Activated CD8-positive, alpha-beta memory T cell treated with anti-CD3 and anti-CD28 coated beads, Interleukin-2, amount 50 U/mL, for 1 hour (primary cell): ENCODE data around the gene ATP9B.

Experiments used
- DNase-seq: peaks from one replicate; pipeline ENCODE4 v3.0.0-alpha.2; 2020; ENCODE audit errors: extremely low read depth

ATP9B gene

DNA sequence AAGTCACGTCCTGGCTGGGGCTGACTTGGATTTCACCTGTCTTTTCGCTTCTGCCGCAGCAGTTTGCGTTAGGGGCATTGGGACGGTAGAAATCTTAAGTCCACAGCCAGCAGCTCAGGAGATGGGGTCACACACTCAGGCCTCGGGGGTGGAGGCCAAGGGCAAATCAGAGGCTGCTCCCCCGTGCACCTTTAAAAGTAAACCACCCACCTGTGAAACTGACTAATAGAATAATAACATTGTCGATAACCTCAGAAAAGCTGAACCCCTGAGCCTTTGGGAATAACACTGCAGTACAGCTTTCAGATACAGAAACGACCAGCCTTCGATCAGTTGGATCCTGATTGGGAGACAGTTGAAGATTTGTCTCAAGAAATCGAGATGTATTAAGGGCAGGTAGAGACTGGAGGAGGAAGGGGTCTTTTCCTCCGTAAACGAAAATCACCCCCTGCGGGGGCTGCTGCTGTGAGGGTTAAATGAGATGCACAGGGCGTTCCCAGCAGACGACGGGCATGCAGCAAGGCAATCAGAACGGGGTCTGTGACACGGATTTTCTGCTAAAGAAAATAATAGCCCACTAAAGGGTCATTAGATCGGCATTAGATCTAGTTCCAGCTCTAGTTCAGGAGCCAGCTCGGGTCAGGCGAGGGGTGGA, 310.2 kb downstream of the ATP9B start:
- DNase-seq: no peak

DNA sequence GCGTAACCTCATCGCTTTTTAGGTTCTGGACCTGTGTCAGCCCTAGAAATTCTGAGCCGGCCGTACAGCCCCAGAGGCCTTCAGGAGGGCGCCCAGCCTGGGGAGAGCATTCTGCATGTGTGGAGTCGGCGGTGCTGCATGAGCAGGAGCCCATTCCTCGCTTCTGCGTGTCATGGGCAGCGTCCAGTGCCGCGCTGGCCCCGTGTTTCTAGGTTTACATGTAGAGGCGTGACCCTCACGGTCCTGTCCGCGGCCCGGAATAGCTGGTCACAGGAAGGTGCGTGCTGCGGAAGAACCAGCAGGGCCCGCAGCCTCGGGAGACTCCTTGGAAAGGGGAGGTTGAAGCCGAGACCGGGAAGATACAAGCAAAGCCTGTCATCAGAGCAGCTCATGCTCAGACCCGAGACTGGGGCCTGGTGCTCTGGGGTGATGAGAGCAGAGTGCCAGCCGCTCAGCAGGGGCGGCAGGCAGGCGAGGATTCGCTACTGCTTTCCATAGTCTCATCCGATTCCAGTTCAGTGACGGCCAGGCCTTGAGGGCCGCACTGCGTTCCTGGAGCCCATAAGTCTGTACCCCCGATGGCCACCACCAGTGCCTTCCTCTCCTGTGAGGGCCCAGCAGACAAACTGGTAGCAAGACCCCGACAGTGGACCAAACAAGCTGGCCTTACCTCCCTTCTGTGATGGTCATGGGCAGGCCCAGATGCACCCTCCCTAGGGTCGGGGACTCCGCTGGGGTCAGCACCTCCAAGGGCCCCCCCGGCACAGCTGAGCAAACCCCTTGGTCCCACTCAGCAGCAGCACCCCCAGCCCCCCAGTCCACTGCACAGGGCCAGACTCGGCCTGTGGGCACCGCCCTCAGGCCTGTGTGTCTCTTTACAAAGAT, 311.0 kb downstream of the ATP9B start:
- no peak for DNase-seq

DNA sequence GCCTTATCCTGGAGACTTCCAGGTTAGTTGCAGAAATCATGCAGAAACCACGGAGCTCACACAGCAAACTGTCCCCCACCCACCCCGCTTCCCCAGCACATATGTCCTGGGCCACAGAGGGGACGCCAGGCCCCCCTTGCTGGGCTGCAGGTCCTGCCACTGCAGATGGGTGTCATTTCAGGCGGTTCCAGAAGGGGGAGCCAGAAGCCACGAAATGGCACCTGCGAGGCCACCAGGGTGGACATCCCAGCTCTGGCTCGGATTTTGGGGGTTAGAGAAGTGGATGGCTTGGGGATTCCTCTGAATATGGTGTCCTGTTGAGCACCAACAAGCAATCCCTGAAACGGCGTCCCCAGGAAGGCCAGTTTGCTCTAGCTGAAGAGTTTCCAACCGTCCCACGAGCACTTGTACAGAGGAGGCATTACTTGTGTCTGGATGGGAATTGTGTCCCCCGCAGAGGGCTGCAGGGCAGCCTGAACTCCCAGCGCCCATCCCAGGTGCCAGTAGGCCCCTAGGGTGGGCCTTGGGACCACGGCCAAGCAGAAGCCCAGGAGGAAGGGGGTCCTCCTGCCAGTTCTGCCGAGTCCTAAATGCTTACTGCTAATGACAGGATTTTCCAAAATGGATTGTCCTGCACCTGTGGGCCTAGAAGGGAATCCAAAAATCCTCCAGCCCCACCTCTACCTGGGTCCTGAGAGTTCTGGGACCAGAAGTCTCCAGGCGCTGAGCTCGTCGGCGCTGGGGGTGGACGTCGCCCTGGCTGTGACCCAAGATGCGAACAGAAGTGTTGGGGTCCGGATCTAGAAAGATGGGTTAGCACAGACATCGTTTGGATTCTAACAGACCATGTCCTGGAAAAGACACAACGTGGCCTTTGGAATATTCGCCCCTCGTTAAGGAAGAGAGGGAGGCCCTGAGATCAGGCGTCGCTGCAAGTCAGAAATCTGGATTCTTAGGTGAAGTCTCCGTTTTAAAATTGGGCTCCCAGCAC, 311.9 kb downstream of the ATP9B start:
- DNase-seq: no peak

DNA sequence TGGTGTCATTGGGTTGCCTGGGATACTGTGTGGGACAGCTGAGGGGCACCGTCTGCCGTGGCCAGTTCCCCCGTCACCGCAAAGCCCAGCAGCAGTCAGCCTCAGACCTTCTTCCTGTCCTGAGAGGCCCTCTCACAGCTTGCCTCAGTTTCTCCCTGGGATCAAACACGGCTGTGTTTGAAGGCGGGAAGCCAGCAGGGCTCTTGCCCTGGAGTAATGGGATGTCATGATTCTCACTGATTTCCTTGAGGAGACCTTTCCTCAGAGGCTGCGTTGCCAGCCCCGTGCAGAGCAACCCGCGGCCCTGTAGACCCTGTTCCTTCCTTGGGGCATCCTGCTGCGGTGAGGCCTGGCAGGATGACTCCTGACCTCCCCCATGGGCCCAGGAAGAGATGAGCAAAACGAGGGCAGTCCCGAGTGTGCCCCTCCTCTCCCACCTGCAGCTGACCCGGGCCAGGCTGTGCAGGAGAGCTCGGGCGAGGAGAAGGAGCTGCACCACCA, 312.7 kb downstream of the ATP9B start:
- DNase-seq: no peak

DNA sequence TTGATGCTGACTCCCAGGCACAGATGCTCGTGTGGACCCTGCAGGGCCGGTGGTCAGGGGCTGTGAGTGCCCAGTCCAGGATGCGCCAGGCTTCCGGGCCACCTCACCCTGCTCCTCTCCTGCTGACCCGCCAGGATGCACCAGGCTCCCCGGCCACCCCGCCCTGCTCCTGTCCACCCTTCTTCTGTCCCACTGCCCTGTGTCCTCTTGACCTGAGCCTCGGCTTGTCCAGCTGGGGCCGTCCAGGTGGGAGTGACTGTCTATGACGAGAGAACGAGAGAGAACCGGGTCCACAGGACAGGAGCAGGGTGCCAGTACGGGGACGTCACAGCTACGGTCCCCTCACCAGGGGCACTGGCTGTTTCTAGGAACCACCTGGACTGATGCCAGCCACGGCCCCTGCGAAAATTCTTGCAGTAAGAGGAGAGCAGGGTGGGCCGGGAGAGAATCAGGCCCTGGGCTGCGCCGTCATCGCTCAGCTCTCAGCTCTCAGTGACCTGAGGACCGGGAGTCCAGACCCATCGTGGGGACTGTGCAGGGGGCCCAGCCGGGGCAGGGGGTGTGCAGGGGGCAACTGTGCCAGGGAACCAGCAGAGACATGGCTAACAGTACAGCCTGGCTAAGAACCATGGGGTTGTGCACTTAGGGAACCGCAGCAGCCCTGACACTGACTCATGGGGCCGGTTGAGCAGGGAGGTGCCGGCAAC, 313.6 kb downstream of the ATP9B start:
- no peak for DNase-seq

DNA sequence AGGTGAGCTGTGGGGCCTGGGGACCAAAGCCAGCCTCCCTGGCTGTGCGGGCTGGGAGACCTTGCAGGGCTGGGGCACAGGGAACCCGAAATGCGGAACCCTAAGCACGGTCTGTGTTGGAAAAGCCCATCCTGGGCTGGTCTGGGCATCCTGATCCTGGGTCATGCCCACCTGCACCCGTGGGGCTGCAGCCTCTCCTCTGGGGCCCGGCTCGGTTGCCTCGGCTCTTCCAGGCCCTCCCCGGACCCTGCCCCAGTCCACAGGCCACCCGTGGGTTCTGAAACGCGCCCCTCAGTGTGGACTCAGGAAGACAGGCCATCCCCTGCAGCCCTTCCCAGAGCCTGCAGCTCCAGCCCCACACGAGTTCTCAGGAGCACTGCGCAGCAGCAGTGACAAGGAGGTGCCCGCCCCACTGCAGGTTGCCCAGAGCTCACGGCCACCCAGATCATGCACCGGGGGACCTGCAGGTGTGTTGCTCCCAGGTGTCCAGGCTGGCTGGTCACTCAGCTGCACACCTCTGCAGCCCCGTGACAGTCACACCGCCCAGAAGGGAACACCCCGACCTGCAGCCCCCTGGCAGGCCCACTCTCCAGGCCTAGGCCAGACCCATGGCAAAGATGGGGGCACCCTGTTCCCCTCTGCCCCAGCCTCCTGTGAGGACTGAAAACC, 314.3 kb downstream of the ATP9B start:
- no peak for DNase-seq

DNA sequence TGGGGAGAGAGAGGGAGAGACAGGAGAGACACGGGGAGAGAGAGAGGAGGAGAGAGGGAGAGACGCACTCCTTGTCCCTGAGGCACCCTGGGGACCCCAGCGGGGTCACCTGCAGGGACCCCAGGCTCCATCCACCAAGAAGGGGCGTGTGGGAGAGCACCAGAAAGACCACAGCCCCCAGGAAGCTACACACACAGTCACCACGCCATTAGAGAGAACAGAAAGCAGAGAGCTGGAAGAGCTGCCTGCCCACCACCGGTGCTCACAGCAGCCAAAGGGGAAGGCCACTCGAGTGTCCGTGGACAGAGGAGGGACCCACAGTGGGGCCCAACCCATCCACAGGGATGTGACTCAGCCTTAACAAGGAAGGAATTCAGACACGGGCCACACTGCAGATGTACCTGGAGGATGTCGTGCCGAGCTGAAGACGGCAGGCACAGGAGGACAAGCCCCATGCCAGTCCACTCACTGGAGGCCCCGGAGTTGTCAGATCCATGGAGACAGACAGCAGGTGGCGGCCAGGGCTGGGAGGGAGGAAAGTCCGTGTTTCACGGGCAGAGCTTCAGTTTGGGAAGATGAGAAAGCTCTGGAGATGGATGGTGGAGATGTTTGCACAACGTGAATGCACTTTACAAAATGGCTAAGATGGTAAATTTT, 315.1 kb downstream of the ATP9B start:
- no peak for DNase-seq

DNA sequence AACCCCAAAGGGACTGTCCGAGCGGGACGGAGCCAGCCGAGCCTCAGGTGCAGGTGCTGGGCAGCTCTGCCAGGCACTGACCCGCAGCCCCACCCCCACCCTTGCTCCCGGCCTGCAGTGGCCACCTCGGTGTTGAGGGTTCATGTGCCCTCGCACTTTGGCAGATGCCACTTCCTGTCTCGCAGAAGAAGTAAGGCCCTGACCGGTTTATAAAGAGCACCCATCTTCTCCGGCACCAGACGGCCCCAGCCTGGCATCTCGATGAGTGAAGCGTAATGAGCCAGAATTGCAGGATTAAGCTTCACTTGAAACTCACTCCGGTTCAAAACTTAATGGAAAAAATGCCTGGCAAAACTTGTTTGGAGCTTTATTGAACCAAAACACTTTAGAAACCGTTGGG, 315.6 kb downstream of the ATP9B start:
- DNase-seq: no peak

DNA sequence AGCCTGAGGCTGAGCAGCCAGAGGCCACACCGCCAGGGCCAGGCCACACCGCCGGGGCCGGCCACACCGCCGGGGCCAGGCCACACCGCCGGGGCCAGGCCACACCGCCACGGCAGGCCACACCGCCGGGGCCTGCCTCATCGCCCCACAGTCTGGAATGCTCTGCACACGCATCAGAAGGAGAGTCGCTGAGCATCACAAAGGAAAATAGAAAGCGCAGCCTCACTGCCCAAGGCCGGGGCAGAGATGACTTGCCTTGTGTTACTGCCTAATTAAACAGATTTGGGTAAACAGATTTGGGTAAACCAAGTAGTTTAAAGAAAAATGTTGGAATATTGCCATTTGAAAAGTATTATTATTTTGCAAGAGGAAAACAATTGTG, 316.1 kb downstream of the ATP9B start:
- no peak for DNase-seq

DNA sequence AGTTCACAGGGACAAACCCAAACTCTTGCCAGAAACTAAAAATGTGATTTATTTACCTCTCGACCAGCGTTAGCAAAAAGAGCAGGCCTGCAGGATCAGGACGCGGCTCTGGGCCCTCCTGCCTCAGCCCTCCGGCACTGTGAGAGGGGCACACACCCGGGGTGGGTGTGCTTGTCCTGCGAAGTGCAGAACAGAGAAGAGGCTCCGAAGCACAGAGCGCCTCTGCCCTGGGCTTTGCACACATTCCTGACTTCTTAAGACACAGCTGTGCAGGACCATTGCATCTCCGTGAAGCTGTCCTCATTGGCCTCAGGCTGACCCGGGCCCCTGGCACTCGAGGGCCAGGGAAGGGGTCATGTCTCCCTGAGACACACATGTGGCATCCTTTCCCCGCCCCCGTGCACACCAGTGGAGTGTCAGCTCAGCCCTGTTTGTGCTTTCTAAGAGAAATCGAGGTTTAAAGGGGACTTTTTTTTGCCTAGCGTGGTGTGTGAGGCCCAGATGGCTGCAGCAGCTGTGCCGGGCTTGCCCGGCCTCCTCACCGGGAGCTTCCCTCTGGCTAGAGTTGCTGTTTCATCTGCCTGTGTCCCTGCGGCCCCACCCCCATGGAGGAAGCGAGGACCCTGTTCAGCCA, 316.6 kb downstream of the ATP9B start:
- no peak for DNase-seq

DNA sequence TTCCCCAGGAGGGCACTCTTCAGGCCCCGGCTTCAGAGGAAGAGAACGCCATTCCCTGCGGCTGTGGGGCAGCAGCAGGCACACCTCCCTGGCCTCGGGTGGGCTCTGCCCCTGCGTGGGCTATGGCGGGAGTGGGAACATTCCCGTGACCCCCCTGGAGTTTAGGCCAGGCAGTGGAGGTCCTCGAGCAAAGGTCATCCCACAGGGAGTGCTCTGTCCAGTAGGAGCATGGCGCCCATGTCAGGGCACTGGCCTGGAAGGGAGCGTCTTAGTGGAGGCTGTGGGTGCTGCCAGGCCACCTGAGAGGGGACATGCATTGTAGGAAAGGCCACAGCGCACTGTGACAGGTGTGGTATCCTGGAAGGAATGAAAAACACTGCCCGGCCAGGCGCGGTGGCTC, 317.4 kb downstream of the ATP9B start:
- no peak for DNase-seq

DNA sequence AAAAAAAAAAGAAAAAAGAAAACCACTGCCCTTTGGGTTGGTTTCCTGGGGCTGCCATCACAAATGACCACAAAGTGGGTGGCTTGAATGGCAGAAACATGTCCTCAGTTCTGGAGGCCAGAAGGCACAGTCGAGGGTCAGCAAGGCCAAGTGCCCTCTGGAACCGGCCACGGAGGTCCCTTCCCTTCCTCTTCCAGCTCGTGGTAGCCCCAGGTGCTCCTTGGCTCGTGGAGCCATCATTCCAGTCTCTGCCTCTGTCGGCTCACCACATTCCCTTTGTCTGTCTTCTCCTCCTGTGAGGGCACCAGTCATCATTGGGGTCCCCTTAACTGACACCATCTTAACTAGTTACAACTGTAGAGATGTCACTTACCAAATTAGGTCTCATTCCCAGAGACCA, 318.0 kb downstream of the ATP9B start:
- no peak for DNase-seq

DNA sequence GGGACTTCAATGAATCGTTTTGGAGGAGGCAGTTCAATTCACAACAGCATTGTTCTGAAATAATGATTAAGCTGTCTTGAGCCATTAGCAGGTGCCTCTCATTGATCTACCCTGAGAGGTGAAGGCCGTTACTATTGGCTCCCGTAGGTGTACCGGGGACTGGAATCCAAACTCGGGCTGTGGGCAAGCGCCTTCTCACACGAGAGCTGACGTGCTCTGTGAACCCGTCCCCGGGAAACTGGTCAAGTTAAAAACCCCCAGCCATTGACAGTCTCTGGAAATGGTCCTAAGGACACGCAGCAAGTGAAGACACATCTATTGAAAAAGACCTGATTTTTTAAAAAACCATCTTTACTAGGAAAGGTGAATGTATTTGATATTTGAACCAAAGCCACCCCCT, 318.4 kb downstream of the ATP9B start:
- DNase-seq: no peak

DNA sequence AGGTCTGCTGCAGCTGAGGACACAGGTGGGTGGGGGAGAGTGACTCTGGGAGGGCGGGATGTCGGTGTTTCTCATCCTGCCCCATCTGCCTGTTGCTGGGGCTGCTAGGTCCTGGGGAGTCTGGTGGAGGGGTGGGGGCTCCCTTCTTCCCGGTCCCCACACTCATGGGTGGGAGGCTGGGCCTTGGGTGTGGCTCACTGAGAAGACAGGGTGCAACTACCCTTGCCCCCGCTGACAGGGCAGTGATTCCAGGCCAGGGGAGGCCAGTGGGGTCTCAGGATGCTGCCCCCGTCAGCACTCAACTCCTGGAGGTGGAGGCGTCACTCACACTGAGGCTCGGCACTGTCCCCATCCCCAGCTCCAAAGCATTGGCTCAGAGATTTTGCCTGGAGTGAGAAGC, 318.8 kb downstream of the ATP9B start:
- DNase-seq: no peak

DNA sequence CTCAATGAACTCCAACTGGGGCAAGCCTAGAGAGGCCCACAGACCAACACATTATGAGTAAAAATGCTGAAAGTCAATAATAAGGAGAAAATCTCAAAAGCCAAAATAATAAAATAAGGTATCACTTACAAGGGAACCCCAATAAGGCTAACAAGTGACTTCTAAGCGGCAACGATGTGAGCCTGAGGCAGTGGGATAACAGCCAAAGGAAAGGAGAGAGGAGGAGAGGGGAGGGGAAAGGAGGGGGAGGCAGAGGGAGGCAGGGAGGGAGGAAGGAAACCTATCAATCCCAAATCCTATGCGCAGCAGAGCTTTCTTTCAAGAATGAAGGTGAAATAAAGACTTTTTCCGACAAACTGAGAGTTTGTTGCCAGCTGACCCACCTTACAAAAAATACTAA, 320.5 kb downstream of the ATP9B start:
- no peak for DNase-seq

DNA sequence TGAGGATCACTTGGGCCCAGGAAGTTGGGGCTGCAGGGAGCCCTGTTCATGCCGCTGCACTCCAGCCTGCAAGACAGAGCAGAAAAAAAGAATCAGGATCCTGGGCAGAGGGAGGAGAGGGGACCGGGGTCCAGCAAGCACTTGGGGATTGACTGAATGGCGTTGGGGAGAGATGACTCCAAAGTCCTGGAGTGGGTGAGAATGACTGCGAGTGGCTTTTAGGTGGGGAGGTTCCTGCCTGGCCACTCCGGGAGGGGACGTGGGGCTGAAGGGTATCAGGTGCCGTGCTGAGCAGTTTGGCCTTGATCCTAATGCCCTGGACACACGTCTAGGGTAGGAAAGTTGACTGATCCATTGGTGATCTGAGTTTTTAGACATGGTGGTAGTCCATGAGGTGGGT, 323.0 kb downstream of the ATP9B start:
- DNase-seq: no peak

DNA sequence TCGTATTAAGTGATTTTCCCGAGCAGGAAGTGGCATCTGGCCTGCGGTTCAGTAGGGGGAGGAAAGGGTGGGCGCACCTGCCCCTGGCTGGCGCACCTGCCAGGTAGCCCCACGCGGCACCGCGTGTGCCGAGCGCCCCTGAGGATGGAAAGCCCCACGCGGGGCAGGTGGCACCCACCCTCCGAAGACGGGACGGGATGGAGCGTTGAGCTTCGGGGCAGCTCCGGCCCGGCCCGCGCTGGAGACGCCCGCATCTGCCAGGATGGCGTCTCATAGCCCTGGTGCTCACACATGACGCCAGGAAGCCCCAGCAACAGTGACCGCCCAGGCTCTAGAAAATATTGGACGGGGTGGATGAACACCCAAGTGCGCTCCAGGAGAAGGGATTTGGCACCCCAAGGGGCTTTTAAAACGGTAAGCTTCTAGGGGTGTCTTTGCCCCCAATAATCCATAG, 324.0 kb downstream of the ATP9B start:
- DNase-seq: no peak

DNA sequence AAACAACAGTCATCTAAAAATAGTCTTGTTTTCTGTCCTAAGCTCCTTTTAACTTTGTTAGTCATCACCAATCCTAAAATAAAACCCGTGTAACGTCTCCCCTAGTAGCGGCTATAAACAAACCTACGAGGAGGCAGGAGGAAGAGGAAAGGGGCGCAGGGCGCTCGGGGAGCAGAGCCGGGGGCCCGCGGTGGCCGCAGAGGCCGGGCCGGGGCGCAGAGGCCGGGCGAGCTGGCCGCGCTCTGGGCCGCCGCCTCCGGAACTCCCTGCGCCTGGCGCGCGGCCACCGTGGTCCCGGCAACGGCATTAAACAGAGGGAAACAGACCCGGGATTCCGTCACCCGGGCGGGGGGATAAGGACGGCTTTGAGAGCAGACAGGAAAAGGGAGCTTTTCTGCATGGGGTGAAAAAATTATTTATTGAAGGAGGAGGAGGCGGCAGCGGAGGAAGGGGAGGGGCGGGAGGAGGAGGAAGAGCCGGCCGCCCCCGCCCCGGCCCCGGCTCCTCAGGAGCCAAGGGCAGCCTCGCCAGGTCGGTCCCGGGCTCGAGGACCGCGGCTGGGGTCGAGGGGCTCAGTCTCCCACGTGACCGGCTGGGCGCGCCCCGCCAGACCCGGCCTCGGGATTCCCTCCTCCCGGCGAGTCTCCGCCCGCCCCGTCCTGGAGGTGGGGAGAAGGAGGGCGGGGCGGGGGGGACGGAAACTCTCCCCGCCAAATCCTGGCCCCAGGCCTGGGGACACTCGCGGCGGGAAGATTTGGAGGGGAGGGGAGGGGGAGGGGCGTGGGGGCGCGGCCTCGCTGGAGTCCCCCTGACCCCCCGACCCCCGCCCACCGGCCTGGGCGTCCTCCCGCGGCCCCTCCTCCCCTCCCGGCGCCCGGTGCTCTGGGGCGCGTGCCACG, 324.7 kb downstream of the ATP9B start:
- no peak for DNase-seq
